Neural progenitor cell (in vitro differentiated cells): Measurements from ENCODE around the gene PKDREJ.

Experiments used
- CTCF ChIP-seq: fragments of 200-600 bp; sonication (generic); IDR thresholded peaks from 2 replicates; pipeline ENCODE4 v1.5.1; 2017; ENCODE audit warnings: antibody characterized with exemption, mild to moderate bottlenecking
- EZH2phosphoT487 ChIP-seq: fragments of 200-600 bp; sonication (generic); IDR thresholded peaks from 2 replicates; pipeline ENCODE4 v1.6.1; 2017; ENCODE audit warnings: antibody characterized with exemption

- TF ChIP-seq CTCF: no peak
- TF ChIP-seq EZH2phosphoT487: no peak
Observed at GRCh38 chr22:46239261-46240048, 23.7 kb downstream of the PKDREJ start.
